Measurements from ENCODE around the gene MSL1.

DNA sequence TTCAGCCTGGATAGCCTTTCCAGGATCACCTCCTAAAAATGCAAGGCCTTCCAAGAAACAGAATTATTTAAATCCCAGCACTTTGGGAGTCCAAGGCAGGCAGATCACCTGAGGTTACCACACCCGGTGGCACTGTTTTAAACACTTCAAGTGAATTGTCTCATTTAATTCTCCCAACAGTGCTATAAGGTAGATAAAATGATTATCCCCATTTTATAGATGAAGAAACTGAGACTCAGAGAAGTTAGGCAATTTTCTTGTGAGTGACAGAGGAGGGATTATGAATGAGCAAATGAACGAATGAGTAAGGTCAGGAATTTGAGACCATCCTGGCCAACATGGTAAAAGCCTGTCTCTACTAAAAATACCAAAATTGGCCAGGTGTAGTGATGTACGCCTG, 42.2 kb upstream of the MSL1 start:
- no peak for TF ChIP-seq POLR2A (IDR thresholded peaks at IDR 0.05)
- TF ChIP-seq, protein P1, sequence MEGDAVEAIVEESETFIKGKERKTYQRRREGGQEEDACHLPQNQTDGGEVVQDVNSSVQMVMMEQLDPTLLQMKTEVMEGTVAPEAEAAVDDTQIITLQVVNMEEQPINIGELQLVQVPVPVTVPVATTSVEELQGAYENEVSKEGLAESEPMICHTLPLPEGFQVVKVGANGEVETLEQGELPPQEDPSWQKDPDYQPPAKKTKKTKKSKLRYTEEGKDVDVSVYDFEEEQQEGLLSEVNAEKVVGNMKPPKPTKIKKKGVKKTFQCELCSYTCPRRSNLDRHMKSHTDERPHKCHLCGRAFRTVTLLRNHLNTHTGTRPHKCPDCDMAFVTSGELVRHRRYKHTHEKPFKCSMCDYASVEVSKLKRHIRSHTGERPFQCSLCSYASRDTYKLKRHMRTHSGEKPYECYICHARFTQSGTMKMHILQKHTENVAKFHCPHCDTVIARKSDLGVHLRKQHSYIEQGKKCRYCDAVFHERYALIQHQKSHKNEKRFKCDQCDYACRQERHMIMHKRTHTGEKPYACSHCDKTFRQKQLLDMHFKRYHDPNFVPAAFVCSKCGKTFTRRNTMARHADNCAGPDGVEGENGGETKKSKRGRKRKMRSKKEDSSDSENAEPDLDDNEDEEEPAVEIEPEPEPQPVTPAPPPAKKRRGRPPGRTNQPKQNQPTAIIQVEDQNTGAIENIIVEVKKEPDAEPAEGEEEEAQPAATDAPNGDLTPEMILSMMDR (IDR thresholded peaks at IDR 0.05), result no peak

All from sigmoid colon (tissue), 3 donors.